ENCODE measurements around the gene NUMB. TPM values are rescaled to one million over a fixed set of nuclear protein-coding genes. Genes with fewer than 3 reads are reported as not detected.
A peak's percentile ranks its signal among the peaks of the same experiment; 100 is the strongest.

The NUMB gene
- total RNA-seq, 1 experiment from 2014 or later = 81.5 TPM

GRCh38 chr14:73238424-73238852 is 219.9 kb downstream of the NUMB start:
- peak overlapping the region; percentile 70 for H3K4me3 Mint-ChIP-seq (ENCODE audit: unreplicated experiment)
- H3K27ac Mint-ChIP-seq (ENCODE audit: low read depth, unreplicated experiment) = peak overlapping the region; percentile 19
- peaks cover 44% of the 10 kb centered on the region for H3K4me1 Mint-ChIP-seq (ENCODE audit: insufficient read depth, unreplicated experiment)
- POLR2A ChIA-PET = interaction anchor here (0.7 to 1.9 kb wide), 12 partner anchors 13 to 780 kb away, joined by 3 to 7 read pairs (median 4); partner anchors contain the start of genes BBOF1, ENTPD5, NUMB and RBM25
- no peaks in the 10 kb centered on the region for H3K36me3 Mint-ChIP-seq (ENCODE audit: insufficient read depth, unreplicated experiment)
- H3K27me3 Mint-ChIP-seq (ENCODE audit: insufficient read depth, unreplicated experiment) = peaks cover 41% of the 10 kb centered on the region
- peak; percentile 85 for DNase-seq (ENCODE audit: unreplicated experiment)
- CTCF ChIA-PET = interaction anchor here (0.7 kb wide), 1 partner anchor 50 kb away, joined by 3 read pairs; no protein-coding TSS in a partner anchor
- no peaks in the 10 kb centered on the region for H3K9me3 Mint-ChIP-seq (ENCODE audit: unreplicated experiment)
- BruUV-seq (replicated peaks) = no TSS peak
- intact Hi-C loops (cut with micrococcal nuclease) = loop anchor here (1.0 kb wide), 1 partner anchor 10 kb away; no protein-coding TSS in a partner anchor
- TF ChIP-seq CTCF (IDR thresholded peaks at IDR 0.05; ENCODE audit: unreplicated experiment) = no peak

GRCh38 chr14:73237786-73238423 is 220.4 kb downstream of the NUMB start:
- BruUV-seq (replicated peaks) = no TSS peak
- intact Hi-C loops (cut with micrococcal nuclease) = loop anchor here (1.0 kb wide), 1 partner anchor 10 kb away; no protein-coding TSS in a partner anchor
- ChIA-PET POLR2A (interaction anchor here (0.7 to 1.9 kb wide), 11 partner anchors 13 to 781 kb away, joined by 3 to 7 read pairs (median 4); partner anchors contain the start of genes BBOF1, ENTPD5, NUMB and RIOX1), CTCF (interaction anchor here (0.7 kb wide), 1 partner anchor 49 kb away, joined by 3 read pairs; no protein-coding TSS in a partner anchor)
- Mint-ChIP-seq H3K4me3 (ENCODE audit: unreplicated experiment) (peak overlapping the region; percentile 70), H3K27me3 (ENCODE audit: insufficient read depth, unreplicated experiment) (peaks cover 46% of the 10 kb centered on the region), H3K36me3 (ENCODE audit: insufficient read depth, unreplicated experiment) (no peaks in the 10 kb centered on the region), H3K27ac (ENCODE audit: low read depth, unreplicated experiment) (peak overlapping the region; percentile 19), H3K9me3 (ENCODE audit: unreplicated experiment) (no peaks in the 10 kb centered on the region), H3K4me1 (ENCODE audit: insufficient read depth, unreplicated experiment) (peaks cover 43% of the 10 kb centered on the region)
- TF ChIP-seq CTCF (IDR thresholded peaks at IDR 0.05; ENCODE audit: unreplicated experiment) = no peak
- DNase-seq (ENCODE audit: unreplicated experiment) = no peak

GRCh38 chr14:73237219-73237785 is 221.0 kb downstream of the NUMB start, which contains the start of gene PAPLN:
Gene PAPLN, plus strand, starts transcription at chr14:73237506. Its CDS starts 2,273 bp downstream, at chr14:73239779.
- DNase-seq (ENCODE audit: unreplicated experiment) = peak; percentile 64
- H3K4me3 Mint-ChIP-seq (ENCODE audit: unreplicated experiment) = peak within 1 kb of the TSS; percentile 70
- intact Hi-C loops (cut with micrococcal nuclease) = no loop called here
- TF ChIP-seq CTCF (IDR thresholded peaks at IDR 0.05; ENCODE audit: unreplicated experiment) = no peak
- no peaks in the 10 kb centered on the region for H3K9me3 Mint-ChIP-seq (ENCODE audit: unreplicated experiment)
- H3K36me3 Mint-ChIP-seq (ENCODE audit: insufficient read depth, unreplicated experiment) = no peaks in the 10 kb centered on the region
- BruUV-seq (replicated peaks) = no TSS peak
- ChIA-PET CTCF (interaction anchor here (0.6 kb wide), 1 partner anchor 552 kb away, joined by 3 read pairs; no protein-coding TSS in a partner anchor), POLR2A (no interaction called here)
- peak within 1 kb of the TSS; percentile 19 for H3K27ac Mint-ChIP-seq (ENCODE audit: low read depth, unreplicated experiment)
- H3K27me3 Mint-ChIP-seq (ENCODE audit: insufficient read depth, unreplicated experiment) = peaks cover 52% of the 10 kb centered on the region
- peaks cover 38% of the 10 kb centered on the region for H3K4me1 Mint-ChIP-seq (ENCODE audit: insufficient read depth, unreplicated experiment)

GRCh38 chr14:73236752-73237218 is 221.6 kb downstream of the NUMB start:
- DNase-seq (ENCODE audit: unreplicated experiment) = no peak
- Mint-ChIP-seq H3K27me3 (ENCODE audit: insufficient read depth, unreplicated experiment) (peaks cover 55% of the 10 kb centered on the region), H3K4me3 (ENCODE audit: unreplicated experiment) (peak overlapping the region; percentile 70), H3K27ac (ENCODE audit: low read depth, unreplicated experiment) (no peak overlapping the region), H3K36me3 (ENCODE audit: insufficient read depth, unreplicated experiment) (no peaks in the 10 kb centered on the region), H3K4me1 (ENCODE audit: insufficient read depth, unreplicated experiment) (peaks cover 36% of the 10 kb centered on the region), H3K9me3 (ENCODE audit: unreplicated experiment) (no peaks in the 10 kb centered on the region)
- no peak for TF ChIP-seq CTCF (IDR thresholded peaks at IDR 0.05; ENCODE audit: unreplicated experiment)
- BruUV-seq (replicated peaks) = no TSS peak
- intact Hi-C loops (cut with micrococcal nuclease) = no loop called here
- ChIA-PET POLR2A (no interaction called here), CTCF (interaction anchor here (0.6 to 1.5 kb wide), 2 partner anchors 64 to 553 kb away, joined by 3 to 4 read pairs; no protein-coding TSS in a partner anchor)
